Measurements from ENCODE around the gene C4orf36.

The C4orf36 gene

DNA sequence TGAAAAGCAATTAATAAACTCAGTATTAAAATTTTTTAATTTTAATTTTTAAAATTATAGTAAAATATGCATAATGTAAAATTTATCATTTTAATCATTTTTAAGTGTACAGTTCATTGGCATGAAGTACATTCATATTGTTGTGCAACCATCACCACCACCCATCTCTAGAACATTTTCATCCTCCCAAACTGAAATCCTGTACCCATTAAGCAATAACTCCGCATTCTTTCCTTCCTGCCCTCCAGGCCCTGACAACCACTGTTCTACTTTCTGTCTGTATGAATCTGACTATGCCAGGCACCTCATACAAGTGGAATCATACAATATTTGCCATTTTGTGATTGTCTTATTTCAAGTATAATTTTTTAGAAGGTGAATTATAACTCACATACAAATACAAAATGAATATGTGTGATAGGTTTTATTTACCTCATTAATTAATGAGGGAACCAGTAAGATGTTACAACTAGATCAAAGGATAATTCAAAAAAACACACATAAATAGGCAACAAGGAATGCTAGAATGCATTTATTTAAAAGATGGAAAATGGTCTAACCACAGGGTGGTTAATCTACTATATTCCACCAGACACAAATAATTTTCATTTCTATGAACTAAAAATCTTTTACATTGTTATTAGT is 29.5 kb upstream of the C4orf36 start:
- Histone ChIP-seq H3K27me3 (ENCODE audit: insufficient read depth, insufficient read length) (no peaks in the 10 kb centered on the region), H3K9me3 (ENCODE audit: insufficient read depth, low read length) (no peaks in the 10 kb centered on the region), H3K36me3 (ENCODE audit: insufficient read depth, insufficient read length, low read length) (no peaks in the 10 kb centered on the region), H3K4me1 (ENCODE audit: insufficient read depth, insufficient read length) (no peaks in the 10 kb centered on the region), H3K4me3 (ENCODE audit: insufficient read length, low read depth) (no peak overlapping the region), H3K9ac (ENCODE audit: insufficient read length, low read depth) (no peak overlapping the region)
- DNase-seq (ENCODE audit: low read depth, low spot score): no peak
- TF ChIP-seq ZNF274 (IDR thresholded peaks at IDR 0.05; ENCODE audit: low read depth, low read length): no peak
- TF ChIP-seq SUZ12 (IDR thresholded peaks at IDR 0.05; ENCODE audit: extremely low read depth, insufficient read depth, insufficient read length): no peak
- no peak for TF ChIP-seq YY1 (IDR thresholded peaks at IDR 0.05; ENCODE audit: insufficient read depth, insufficient read length)

DNA sequence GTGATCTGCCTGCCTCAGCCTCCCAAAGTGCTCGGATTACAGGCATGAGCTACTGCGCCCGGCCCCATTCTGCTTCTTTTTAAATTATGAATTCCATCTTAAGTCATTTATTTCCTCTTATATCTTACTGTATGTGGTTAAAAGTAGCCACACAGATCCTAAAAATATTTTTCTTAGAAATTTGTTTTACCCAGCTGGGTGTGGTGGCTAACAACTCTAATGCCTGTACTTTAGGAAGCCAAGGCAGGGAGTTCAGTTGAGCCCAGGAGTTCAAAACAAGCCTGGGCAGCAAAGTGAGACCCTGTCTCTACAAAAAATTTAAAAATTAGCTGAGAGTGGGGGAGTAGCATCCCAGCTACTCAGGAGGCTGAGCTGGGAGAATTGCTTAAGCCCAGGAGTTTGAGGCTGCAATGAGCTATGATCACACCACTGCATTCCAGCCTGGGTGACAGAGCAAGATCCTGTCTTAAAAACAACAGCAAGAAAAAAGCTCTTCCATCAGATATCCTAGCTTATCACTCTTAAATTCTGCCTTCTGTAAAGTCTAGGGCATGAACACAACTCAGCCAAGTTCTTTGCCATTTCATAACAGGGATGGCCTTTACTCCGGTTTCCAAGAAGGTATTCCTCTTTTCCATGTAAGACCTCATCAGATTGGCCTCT is 27.5 kb upstream of the C4orf36 start:
- Histone ChIP-seq H3K27me3 (ENCODE audit: insufficient read depth, insufficient read length) (no peaks in the 10 kb centered on the region), H3K4me3 (ENCODE audit: insufficient read length, low read depth) (no peak overlapping the region), H3K9me3 (ENCODE audit: insufficient read depth, low read length) (no peaks in the 10 kb centered on the region), H3K36me3 (ENCODE audit: insufficient read depth, insufficient read length, low read length) (no peaks in the 10 kb centered on the region), H3K4me1 (ENCODE audit: insufficient read depth, insufficient read length) (no peaks in the 10 kb centered on the region), H3K9ac (ENCODE audit: insufficient read length, low read depth) (no peak overlapping the region)
- no peak for DNase-seq (ENCODE audit: low read depth, low spot score)
- TF ChIP-seq YY1 (IDR thresholded peaks at IDR 0.05; ENCODE audit: insufficient read depth, insufficient read length) (no peak), ZNF274 (IDR thresholded peaks at IDR 0.05; ENCODE audit: low read depth, low read length) (no peak), SUZ12 (IDR thresholded peaks at IDR 0.05; ENCODE audit: extremely low read depth, insufficient read depth, insufficient read length) (no peak)

DNA sequence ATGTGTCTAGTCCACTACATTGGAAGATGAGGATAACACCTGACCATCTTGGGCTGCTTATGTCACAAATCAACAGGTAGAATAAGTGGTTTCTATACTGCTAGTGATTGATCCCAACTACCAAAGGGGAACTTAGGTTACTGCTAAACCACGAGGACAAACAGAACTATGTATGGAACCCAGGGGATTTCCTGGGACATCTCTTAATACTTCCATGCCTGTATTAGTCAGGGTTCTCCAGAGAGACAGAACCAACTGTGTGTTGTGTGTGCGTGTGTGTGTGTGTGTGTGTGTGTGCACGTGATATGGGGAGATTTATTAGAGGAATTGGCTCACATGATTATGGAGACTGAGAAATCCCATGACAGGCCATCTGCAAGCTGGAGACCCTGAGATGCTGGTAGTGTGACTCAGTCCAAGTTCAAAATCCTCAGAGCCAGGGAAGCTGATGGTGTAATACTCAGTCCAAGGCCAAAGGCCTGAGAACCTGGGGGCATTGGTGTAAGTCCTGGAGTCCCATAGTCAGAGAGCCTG is 26.4 kb upstream of the C4orf36 start:
- Histone ChIP-seq H3K36me3 (ENCODE audit: insufficient read depth, insufficient read length, low read length) (no peaks in the 10 kb centered on the region), H3K27me3 (ENCODE audit: insufficient read depth, insufficient read length) (no peaks in the 10 kb centered on the region), H3K9ac (ENCODE audit: insufficient read length, low read depth) (no peak overlapping the region), H3K9me3 (ENCODE audit: insufficient read depth, low read length) (no peaks in the 10 kb centered on the region), H3K4me1 (ENCODE audit: insufficient read depth, insufficient read length) (no peaks in the 10 kb centered on the region), H3K4me3 (ENCODE audit: insufficient read length, low read depth) (no peak overlapping the region)
- TF ChIP-seq SUZ12 (IDR thresholded peaks at IDR 0.05; ENCODE audit: extremely low read depth, insufficient read depth, insufficient read length) (no peak), ZNF274 (IDR thresholded peaks at IDR 0.05; ENCODE audit: low read depth, low read length) (no peak), YY1 (IDR thresholded peaks at IDR 0.05; ENCODE audit: insufficient read depth, insufficient read length) (no peak)
- no peak for DNase-seq (ENCODE audit: low read depth, low spot score)

DNA sequence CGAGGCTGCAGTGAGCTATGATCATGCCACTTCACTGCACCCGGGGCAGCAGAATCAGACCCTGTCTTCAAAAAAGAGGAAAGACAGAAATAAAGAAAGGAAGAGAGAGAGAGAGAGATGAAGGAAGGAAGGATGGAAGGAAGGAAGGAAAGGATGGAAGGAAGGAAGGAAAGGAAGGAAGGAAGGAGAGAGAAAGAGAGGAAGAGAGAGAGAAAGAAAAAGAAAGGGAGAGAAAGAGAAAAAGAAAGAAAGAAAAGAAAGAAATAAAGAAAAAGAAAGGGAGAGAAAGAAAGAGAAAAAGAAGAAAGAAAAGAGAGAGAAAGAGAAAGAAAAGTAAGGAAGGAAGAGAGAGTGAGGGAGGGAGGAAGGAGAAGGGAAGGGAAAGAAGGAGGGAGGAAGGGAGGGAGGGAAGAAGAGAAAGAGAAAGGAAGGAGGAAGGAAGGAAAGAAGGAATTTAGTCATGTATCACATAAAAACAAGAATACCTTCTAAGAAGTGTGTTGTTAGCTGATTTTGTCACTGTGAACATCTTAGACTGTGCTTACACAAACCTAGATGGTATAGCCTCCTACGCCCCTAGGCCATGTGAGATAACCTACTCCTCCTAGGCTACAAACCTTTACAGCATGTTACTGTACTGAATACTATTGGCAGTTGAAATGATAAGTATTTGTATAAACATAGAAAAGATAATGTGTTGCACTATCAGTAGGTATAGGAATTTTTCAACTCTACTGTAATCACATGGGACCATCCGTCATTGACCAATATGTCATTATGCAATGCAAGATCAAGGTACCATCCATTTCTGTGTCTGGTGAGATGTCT is 25.2 kb upstream of the C4orf36 start:
- no peaks in the 10 kb centered on the region for H3K4me1 ChIP-seq (ENCODE audit: insufficient read depth, insufficient read length)

DNA sequence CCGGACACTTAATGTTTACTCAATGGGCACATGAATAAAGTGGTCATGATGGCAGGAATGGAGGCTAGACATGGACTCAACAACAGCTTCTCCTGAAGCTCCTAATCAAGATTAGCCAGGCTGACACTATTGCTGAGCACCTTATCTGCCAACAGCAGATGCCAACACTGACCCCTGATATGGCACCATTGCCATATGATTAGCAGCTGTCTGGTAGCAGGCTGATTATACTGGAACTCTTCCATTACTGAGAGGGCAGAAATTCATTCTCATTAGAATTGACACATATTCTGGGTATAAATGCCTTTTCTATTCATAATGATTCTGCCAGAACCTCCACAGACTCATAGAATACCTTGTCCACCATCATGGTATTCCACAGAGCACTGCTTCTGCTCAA is 24.2 kb upstream of the C4orf36 start:
- TF ChIP-seq SUZ12 (IDR thresholded peaks at IDR 0.05; ENCODE audit: extremely low read depth, insufficient read depth, insufficient read length) (no peak), ZNF274 (IDR thresholded peaks at IDR 0.05; ENCODE audit: low read depth, low read length) (no peak), YY1 (IDR thresholded peaks at IDR 0.05; ENCODE audit: insufficient read depth, insufficient read length) (no peak)
- no peaks in the 10 kb centered on the region for H3K36me3 ChIP-seq (ENCODE audit: insufficient read depth, insufficient read length, low read length)
- no peaks in the 10 kb centered on the region for H3K27me3 ChIP-seq (ENCODE audit: insufficient read depth, insufficient read length)
- no peak overlapping the region for H3K4me3 ChIP-seq (ENCODE audit: insufficient read length, low read depth)
- no peak overlapping the region for H3K9ac ChIP-seq (ENCODE audit: insufficient read length, low read depth)
- no peaks in the 10 kb centered on the region for H3K9me3 ChIP-seq (ENCODE audit: insufficient read depth, low read length)
- DNase-seq (ENCODE audit: low read depth, low spot score): no peak
- H3K4me1 ChIP-seq (ENCODE audit: insufficient read depth, insufficient read length): no peaks in the 10 kb centered on the region

More for the DNA sequence above, 25.2 kb upstream of the C4orf36 start:
- H3K4me3 ChIP-seq (ENCODE audit: insufficient read length, low read depth): no peak overlapping the region
- TF ChIP-seq SUZ12 (IDR thresholded peaks at IDR 0.05; ENCODE audit: extremely low read depth, insufficient read depth, insufficient read length) (no peak), YY1 (IDR thresholded peaks at IDR 0.05; ENCODE audit: insufficient read depth, insufficient read length) (no peak), ZNF274 (IDR thresholded peaks at IDR 0.05; ENCODE audit: low read depth, low read length) (no peak)
- DNase-seq (ENCODE audit: low read depth, low spot score): no peak
- no peaks in the 10 kb centered on the region for H3K36me3 ChIP-seq (ENCODE audit: insufficient read depth, insufficient read length, low read length)
- no peak overlapping the region for H3K9ac ChIP-seq (ENCODE audit: insufficient read length, low read depth)
- H3K9me3 ChIP-seq (ENCODE audit: insufficient read depth, low read length): no peaks in the 10 kb centered on the region
- H3K27me3 ChIP-seq (ENCODE audit: insufficient read depth, insufficient read length): no peaks in the 10 kb centered on the region

DNA sequence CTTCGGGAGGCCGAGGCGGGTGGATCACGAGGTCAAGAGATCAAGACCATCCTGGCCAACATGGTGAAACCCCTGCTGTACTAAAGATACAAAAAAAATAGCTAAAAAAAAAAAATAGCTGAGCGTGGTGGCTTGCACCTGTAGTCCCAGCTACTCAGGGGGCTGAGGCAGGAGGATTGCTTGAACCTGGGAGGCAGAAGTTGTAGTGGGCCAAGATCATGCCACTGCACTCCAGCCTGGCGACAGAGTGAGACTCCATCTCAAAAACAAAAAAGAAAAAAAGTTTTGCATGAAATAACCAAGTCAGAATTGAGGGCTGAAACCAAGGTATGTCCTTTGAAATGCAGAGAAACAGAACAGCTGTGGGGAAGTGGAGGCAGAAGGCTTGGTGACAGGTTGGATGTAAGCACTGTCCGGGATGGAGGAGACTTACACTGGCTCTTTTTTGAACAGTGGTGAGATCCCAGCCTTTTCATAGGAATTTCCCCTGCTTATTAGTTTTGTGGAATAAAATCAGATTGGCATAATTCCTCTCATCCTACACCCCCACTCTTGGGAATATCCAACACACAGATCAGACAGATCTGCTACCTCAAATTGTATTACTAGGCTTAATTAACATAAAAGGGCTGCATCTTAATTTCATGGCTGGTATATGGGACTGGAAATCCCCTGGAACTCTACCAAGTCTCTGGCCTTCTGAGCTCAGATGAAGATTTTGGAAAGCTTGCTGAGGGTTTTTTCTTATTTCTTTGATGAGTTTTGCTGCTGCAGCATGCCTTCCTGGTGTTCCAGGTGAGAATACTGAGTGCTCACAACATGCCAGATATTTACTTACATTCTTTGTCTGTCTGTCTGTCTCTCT is 18.8 kb upstream of the C4orf36 start:
- Histone ChIP-seq H3K4me1 (ENCODE audit: insufficient read depth, insufficient read length) (no peaks in the 10 kb centered on the region), H3K9me3 (ENCODE audit: insufficient read depth, low read length) (no peaks in the 10 kb centered on the region), H3K27me3 (ENCODE audit: insufficient read depth, insufficient read length) (no peaks in the 10 kb centered on the region), H3K36me3 (ENCODE audit: insufficient read depth, insufficient read length, low read length) (no peaks in the 10 kb centered on the region), H3K9ac (ENCODE audit: insufficient read length, low read depth) (no peak overlapping the region), H3K4me3 (ENCODE audit: insufficient read length, low read depth) (no peak overlapping the region)
- no peak for TF ChIP-seq ZNF274 (IDR thresholded peaks at IDR 0.05; ENCODE audit: low read depth, low read length)
- TF ChIP-seq SUZ12 (IDR thresholded peaks at IDR 0.05; ENCODE audit: extremely low read depth, insufficient read depth, insufficient read length): no peak
- TF ChIP-seq YY1 (IDR thresholded peaks at IDR 0.05; ENCODE audit: insufficient read depth, insufficient read length): no peak
- no peak for DNase-seq (ENCODE audit: low read depth, low spot score)

All from NT2/D1 (cell line).